Ishikawa (cell line): ENCODE measurements around the gene CCDC47.

ENCODE experiments used
- CEBPB ChIP-seq: IDR thresholded peaks from 2 replicates; pipeline ENCODE4 v1.6.1; 2012
- CREB1 ChIP-seq: IDR thresholded peaks from 2 replicates; pipeline ENCODE4 v1.6.1; 2012; ENCODE audit warnings: low read depth
- EGR1 ChIP-seq: IDR thresholded peaks from 2 replicates; pipeline ENCODE4 v1.6.1; 2012
- EP300 ChIP-seq: IDR thresholded peaks from 2 replicates; pipeline ENCODE4 v1.6.1; 2012; ENCODE audit warnings: borderline replicate concordance
- FOXM1 ChIP-seq: IDR thresholded peaks from 2 replicates; pipeline ENCODE4 v1.6.1; 2012; ENCODE audit warnings: low read depth, borderline replicate concordance
- MAX ChIP-seq: IDR thresholded peaks from 2 replicates; pipeline ENCODE4 v1.6.1; 2012
- NFIC ChIP-seq: IDR thresholded peaks from 2 replicates; pipeline ENCODE4 v1.6.1; 2012
- RAD21 ChIP-seq: IDR thresholded peaks from 2 replicates; pipeline ENCODE4 v1.6.1; 2012; ENCODE audit warnings: low read depth
- REST ChIP-seq: IDR thresholded peaks from 2 replicates; pipeline ENCODE4 v1.6.1; 2012; ENCODE audit warnings: low read depth, mild to moderate bottlenecking
- TAF1 ChIP-seq: IDR thresholded peaks from 2 replicates; pipeline ENCODE4 v1.6.1; 2012; ENCODE audit warnings: low read depth, mild to moderate bottlenecking
- TCF12 ChIP-seq: IDR thresholded peaks from 2 replicates; pipeline ENCODE4 v1.6.1; 2012; ENCODE audit warnings: low read depth
- TEAD4 ChIP-seq: IDR thresholded peaks from 2 replicates; pipeline ENCODE4 v1.6.1; 2012
- USF1 ChIP-seq: IDR thresholded peaks from 2 replicates; pipeline ENCODE4 v1.6.1; 2012
- YY1 ChIP-seq: IDR thresholded peaks from 2 replicates; pipeline ENCODE4 v1.6.1; 2012; ENCODE audit warnings: low read depth
- ZBTB7A ChIP-seq: IDR thresholded peaks from 2 replicates; pipeline ENCODE4 v1.6.1; 2012; ENCODE audit warnings: low read depth

Gene CCDC47

GRCh38 chr17:63819585-63820537, 46.5 kb upstream of the CCDC47 start:
- no peak for TF ChIP-seq CEBPB
- no peak for TF ChIP-seq REST
- no peak for TF ChIP-seq TAF1

GRCh38 chr17:63819131-63819530, 45.7 kb upstream of the CCDC47 start:
- no peak for TF ChIP-seq ZBTB7A
- no peak for TF ChIP-seq YY1
- TF ChIP-seq TAF1, result no peak
- TF ChIP-seq TEAD4, result no peak
- TF ChIP-seq EP300, result no peak
- TF ChIP-seq CREB1, result no peak
- TF ChIP-seq TCF12, result no peak
- TF ChIP-seq REST, result no peak
- no peak for TF ChIP-seq CEBPB
- TF ChIP-seq NFIC, result no peak
- TF ChIP-seq RAD21, result no peak
- TF ChIP-seq MAX, result no peak
- TF ChIP-seq USF1, result no peak
- no peak for TF ChIP-seq EGR1
- TF ChIP-seq FOXM1, result no peak

GRCh38 chr17:63817736-63818385, 44.5 kb upstream of the CCDC47 start:
- TF ChIP-seq EGR1, result no peak
- no peak for TF ChIP-seq TAF1
- no peak for TF ChIP-seq TEAD4
- no peak for TF ChIP-seq ZBTB7A

GRCh38 chr17:63816669-63817068, 43.3 kb upstream of the CCDC47 start:
- TF ChIP-seq USF1 (no peak), FOXM1 (no peak), YY1 (no peak), NFIC (no peak), CREB1 (no peak)

- no peak for TF ChIP-seq MAX
- TF ChIP-seq FOXM1, result no peak
- no peak for TF ChIP-seq TEAD4
- no peak for TF ChIP-seq NFIC
- TF ChIP-seq CEBPB, result no peak
- no peak for TF ChIP-seq ZBTB7A
- no peak for TF ChIP-seq EGR1
- TF ChIP-seq TCF12, result no peak
- TF ChIP-seq REST, result no peak
Measured at GRCh38 chr17:63816123-63816522, 42.7 kb upstream of the CCDC47 start.
